CD14-positive monocyte (primary cell): ENCODE measurements around the gene OR2Z1. TPM values are rescaled to one million over a fixed set of nuclear protein-coding genes. Genes with fewer than 3 reads are reported as not detected.

Source experiments
- DNase-seq, 3 donors: peaks; one replicate each; pipeline ENCODE4 v3.0.0-alpha.2; 2011 to 2022
- H2AFZ ChIP-seq: 2 replicates; pipeline ENCODE4 v1.6.0; 2012; ENCODE audit warnings: mild to moderate bottlenecking, low read depth, low read length, inconsistent platforms; ENCODE audit not compliant: insufficient read depth, poor library complexity, severe bottlenecking
- H3K27ac ChIP-seq, 2 donors: 1 replicate in 1 of 2; 2 replicates in 1 of 2; pipeline ENCODE4 v1.5.1; 2012 to 2013; ENCODE audit warnings: low read length in 2 of 2, control low read depth in 1 of 2, inconsistent platforms in 1 of 2, low read depth in 1 of 2, mild to moderate bottlenecking in 1 of 2
- H3K27me3 ChIP-seq, 2 donors: one replicate each; pipeline versions ENCODE4 v1.6.0 to v1.6.1; 2011 to 2013; ENCODE audit warnings: low read length in 2 of 2; ENCODE audit not compliant: control insufficient read depth in 2 of 2, insufficient read depth in 2 of 2
- H3K36me3 ChIP-seq, 2 donors: replicated peaks in 1 of 2; 1 replicate in 1 of 2; 2 replicates in 1 of 2; pipeline versions ENCODE4 v1.5.1 to v1.6.1; 2012 to 2013; ENCODE audit warnings: low read length in 2 of 2, control low read depth in 1 of 2, inconsistent platforms in 1 of 2, mild to moderate bottlenecking in 1 of 2; ENCODE audit not compliant: insufficient read depth in 2 of 2, control insufficient read depth in 1 of 2
- H3K4me1 ChIP-seq, 2 donors: 1 replicate in 1 of 2; 2 replicates in 1 of 2; pipeline versions ENCODE4 v1.5.1 to v1.6.1; 2012 to 2013; ENCODE audit warnings: low read length in 2 of 2, control low read depth in 1 of 2, inconsistent platforms in 1 of 2, mild to moderate bottlenecking in 1 of 2, moderate library complexity in 1 of 2; ENCODE audit not compliant: insufficient read depth in 2 of 2, control insufficient read depth in 1 of 2
- H3K4me2 ChIP-seq: replicated peaks from 2 replicates; pipeline ENCODE3; 2012; ENCODE audit warnings: low read length, moderate library complexity, mild to moderate bottlenecking; ENCODE audit not compliant: poor library complexity, severe bottlenecking; ENCODE audit errors: extremely low read depth
- H3K4me3 ChIP-seq, 3 experiments: fragments of 200-600 bp in 1 of 3; sonication (generic) in 1 of 3; replicated peaks in 1 of 3; 1 replicate in 2 of 3; 2 replicates in 1 of 3; pipeline ENCODE4 v1.5.1; 2011 to 2013; ENCODE audit warnings: low read length in 3 of 3, mild to moderate bottlenecking in 3 of 3, control low read depth in 2 of 3, low read depth in 2 of 3, inconsistent platforms in 1 of 3, moderate library complexity in 1 of 3
- H3K79me2 ChIP-seq: 2 replicates; pipeline ENCODE4 v1.6.0; 2012; ENCODE audit warnings: mild to moderate bottlenecking, control low read depth, inconsistent platforms, low read length, moderate library complexity; ENCODE audit not compliant: insufficient read depth
- H3K9ac ChIP-seq: 2 replicates; pipeline ENCODE4 v1.6.0; 2017; ENCODE audit warnings: low read length, mild to moderate bottlenecking; ENCODE audit not compliant: insufficient read depth, poor library complexity, severe bottlenecking
- H3K9me3 ChIP-seq, 2 donors: replicated peaks in 1 of 2; 1 replicate in 1 of 2; 2 replicates in 1 of 2; pipeline versions ENCODE4 v1.5.1 to v1.6.1; 2012 to 2013; ENCODE audit warnings: low read length in 2 of 2, control low read depth in 1 of 2; ENCODE audit not compliant: control insufficient read depth in 1 of 2, insufficient read depth in 1 of 2
- H4K20me1 ChIP-seq: 2 replicates; pipeline ENCODE4 v1.6.0; 2012; ENCODE audit warnings: mild to moderate bottlenecking, low read length, control low read depth, moderate library complexity; ENCODE audit not compliant: insufficient read depth
- H3K27ac Mint-ChIP-seq, 7 donors: one replicate each; pipeline ENCODE4 v1.8.0; 2020; ENCODE audit warnings: mild to moderate bottlenecking in 7 of 7, mixed read lengths in 7 of 7, moderate library complexity in 6 of 7, inconsistent platforms in 2 of 7
- H3K27me3 Mint-ChIP-seq, 3 donors: one replicate each; pipeline ENCODE4 v1.8.0; 2021 to 2022; ENCODE audit warnings: low read depth in 3 of 3, mild to moderate bottlenecking in 3 of 3, mixed read lengths in 3 of 3, moderate library complexity in 3 of 3, inconsistent platforms in 1 of 3
- H3K36me3 Mint-ChIP-seq, 2 donors: one replicate each; pipeline ENCODE4 v1.8.0; 2020; ENCODE audit warnings: mixed read lengths in 2 of 2, inconsistent platforms in 1 of 2, mild to moderate bottlenecking in 1 of 2
- H3K4me1 Mint-ChIP-seq: one replicate; pipeline ENCODE4 v1.8.0; 2020; ENCODE audit warnings: mild to moderate bottlenecking, mixed read lengths
- H3K4me3 Mint-ChIP-seq, 2 donors: one replicate each; pipeline ENCODE4 v1.8.0; 2020; ENCODE audit warnings: mild to moderate bottlenecking in 2 of 2, mixed read lengths in 2 of 2, moderate library complexity in 1 of 2
- H3K9me3 Mint-ChIP-seq, 7 donors: one replicate each; pipeline ENCODE4 v1.8.0; 2020 to 2022; ENCODE audit warnings: mixed read lengths in 7 of 7, mild to moderate bottlenecking in 6 of 7, moderate library complexity in 6 of 7, inconsistent platforms in 2 of 7
- CTCF ChIP-seq: fragments of 200-600 bp; IDR thresholded peaks from one replicate; pipeline ENCODE4 v1.8.0; 2022; ENCODE audit warnings: antibody characterized with exemption, mild to moderate bottlenecking
- WGBS: methylation state at CpG from one replicate; pipeline ENCODE4 v1.1.5; 2013; ENCODE audit warnings: missing lambda C conversion rate; ENCODE audit not compliant: insufficient coverage; 5-methylcytosine and 5-hydroxymethylcytosine counted together
- intact Hi-C, 2 donors: fragments of 100-400 bp; cut with micrococcal nuclease; formaldehyde crosslinking; loops; one replicate each; pipeline versions ENCODE4 v1.15.0 to v1.15.1; 2023
- polyA plus RNA-seq, 3 donors: library from polyadenylated mRNA; depleted of rRNA in 1 of 3; unstranded in 2 of 3; stranded (reverse) in 1 of 3; fragments of 300-500 nt in 2 of 3; fragments of >200 nt in 1 of 3; fragmentation: Illumina TruSeq in 2 of 3; gene quantifications; 1 replicate in 2 of 3; 2 replicates in 1 of 3; pipeline ENCODE4 v1.2.3, GENCODE V29; 2012 to 2021

The OR2Z1 gene
- polyA plus RNA-seq, 3 donors, result not detected

- H3K27me3 Mint-ChIP-seq, result peaks cover 9 to 52% (median 12%) of the 10 kb centered on the region in 3 donors
- no peaks in the 10 kb centered on the region for H3K27me3 ChIP-seq
- no peaks in the 10 kb centered on the region for H3K36me3 ChIP-seq
- H4K20me1 ChIP-seq, result no peaks in the 10 kb centered on the region
- intact Hi-C loops, result loop anchor here (2.0 to 10.0 kb wide), 4 partner anchors 41 to 113 kb away; partner anchors contain the start of gene ADAMTS10 (in 1 of the 2)
- no peak overlapping the region for H3K9ac ChIP-seq
- no peak overlapping the region for H3K4me3 Mint-ChIP-seq
- H3K79me2 ChIP-seq, result no peaks in the 10 kb centered on the region
- TF ChIP-seq CTCF, result no peak
- H3K27ac ChIP-seq, result no peak overlapping the region
- H3K27ac Mint-ChIP-seq, result no peak overlapping the region
- no peaks in the 10 kb centered on the region for H3K9me3 ChIP-seq
- H3K4me1 Mint-ChIP-seq, result peaks cover 5% of the 10 kb centered on the region
- WGBS, result 87% methylated on average over 6 of the region's 6 CpGs
- peaks cover 0 to 4% (median 2%) of the 10 kb centered on the region in 7 donors for H3K9me3 Mint-ChIP-seq
- no peak overlapping the region for H2AFZ ChIP-seq
- no peak for DNase-seq
- H3K4me2 ChIP-seq, result no peak overlapping the region
- H3K36me3 Mint-ChIP-seq, result no peaks in the 10 kb centered on the region
- H3K4me3 ChIP-seq, result no peak overlapping the region
- no peaks in the 10 kb centered on the region for H3K4me1 ChIP-seq
Observed at GRCh38 chr19:8695501-8695900, 25.9 kb upstream of the OR2Z1 start.

GRCh38 chr19:8695911-8696310 is 25.5 kb upstream of the OR2Z1 start:
- Histone ChIP-seq H3K36me3 (no peaks in the 10 kb centered on the region), H3K27me3 (no peaks in the 10 kb centered on the region), H3K4me2 (no peak overlapping the region), H3K9me3 (no peaks in the 10 kb centered on the region), H3K4me3 (no peak overlapping the region), H4K20me1 (no peaks in the 10 kb centered on the region), H3K79me2 (no peaks in the 10 kb centered on the region), H3K9ac (no peak overlapping the region), H3K4me1 (peaks cover 0 to 4% of the 10 kb centered on the region in 2 donors), H3K27ac (no peak overlapping the region), H2AFZ (no peak overlapping the region)
- intact Hi-C loops, result loop anchor here (2.0 to 10.0 kb wide), 4 partner anchors 41 to 113 kb away; partner anchors contain the start of gene ADAMTS10 (in 1 of the 2)
- Mint-ChIP-seq H3K27me3 (peaks cover 9 to 52% (median 16%) of the 10 kb centered on the region in 3 donors), H3K4me3 (no peak overlapping the region), H3K36me3 (no peaks in the 10 kb centered on the region), H3K27ac (peak overlapping the region in 1 of 7 donors; percentile 13), H3K4me1 (peaks cover 8% of the 10 kb centered on the region), H3K9me3 (peaks cover 0 to 4% (median 2%) of the 10 kb centered on the region in 7 donors)
- TF ChIP-seq CTCF, result no peak
- 89% methylated on average over 6 of the region's 6 CpGs for WGBS
- no peak for DNase-seq
